ENCODE data around the gene ADA.

The ADA gene

GRCh38 chr20:44574372-44574771, 77.1 kb downstream of the ADA start:
- DNase-seq = no peak

GRCh38 chr20:44573501-44573869, 78.0 kb downstream of the ADA start:
- no peak for DNase-seq

- peak; percentile 56 for DNase-seq
Measured at GRCh38 chr20:44572551-44573500, 78.7 kb downstream of the ADA start.

GRCh38 chr20:44571362-44571988, 80.0 kb downstream of the ADA start:
- no peak for DNase-seq

GRCh38 chr20:44570367-44570766, 81.1 kb downstream of the ADA start:
- no peak for DNase-seq
